Measurements from ENCODE around the gene RAPGEF2. TPM values are rescaled to one million over a fixed set of nuclear protein-coding genes. Genes with fewer than 3 reads are reported as not detected.

The RAPGEF2 gene
- total and polyA plus RNA-seq, 2 donors (not counting 1 experiment from before 2014, with no cell fraction given), result 10.9 to 45.8 TPM

DNA sequence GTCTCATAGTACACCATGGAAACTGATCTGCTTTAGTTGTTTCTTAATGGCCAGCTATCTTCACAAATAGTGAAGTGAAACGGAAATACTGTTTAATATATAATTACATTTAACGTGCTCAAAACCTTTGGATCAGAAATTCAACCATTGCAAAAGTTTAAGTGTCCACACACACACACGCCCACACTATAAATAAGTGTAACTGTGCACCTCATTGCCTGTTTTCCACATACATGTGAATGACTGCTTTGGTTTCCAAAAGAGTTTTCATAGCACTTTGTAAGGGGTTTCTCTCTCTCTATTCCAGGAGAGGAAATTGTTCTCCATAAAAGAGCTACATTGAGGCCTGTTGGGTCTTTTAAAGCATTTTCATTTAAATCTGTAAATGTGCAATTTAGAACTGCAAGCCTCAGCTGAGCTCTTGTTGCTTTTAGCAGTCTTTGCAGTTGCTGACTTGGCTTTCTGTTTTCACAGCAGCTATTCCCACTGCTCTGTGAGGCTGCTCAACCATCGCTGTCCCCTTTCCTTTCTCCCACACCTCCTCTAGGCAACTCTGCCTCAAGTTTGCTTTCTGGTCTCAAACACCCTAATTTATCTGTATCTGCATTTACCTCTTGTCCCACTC, 94.5 kb downstream of the RAPGEF2 start:
- Histone ChIP-seq H3K27ac (ENCODE audit: low read length in 2 of 2) (no peak overlapping the region), H3K27me3 (replicated peaks in 1 of 4; ENCODE audit: control extremely low read depth in 1 of 4, control insufficient read depth in 3 of 4, insufficient read depth in 4 of 4, low read length in 3 of 4) (no peaks in the 10 kb centered on the region), H3K4me1 (ENCODE audit: control insufficient read depth in 2 of 2, insufficient read depth in 2 of 2, low read length in 2 of 2) (no peaks in the 10 kb centered on the region), H3K4me3 (ENCODE audit: control extremely low read depth in 1 of 5, extremely low read depth in 1 of 5, insufficient read depth in 1 of 5, low read depth in 2 of 5, low read length in 4 of 5) (no peak overlapping the region), H2AFZ (ENCODE audit: insufficient read depth, low read depth, low read length, poor library complexity, severe bottlenecking) (no peak overlapping the region), H3K36me3 (replicated peaks in 1 of 2; ENCODE audit: control extremely low read depth in 1 of 2, control insufficient read depth in 1 of 2, extremely low read depth in 1 of 2, insufficient read depth in 2 of 2, low read length in 1 of 2) (no peaks in the 10 kb centered on the region), H3K9me3 (ENCODE audit: control extremely low read depth in 1 of 3, control insufficient read depth in 2 of 3, insufficient read depth in 1 of 3, low read length in 2 of 3) (no peaks in the 10 kb centered on the region), H3K9ac (ENCODE audit: low read length) (no peak overlapping the region), H3K4me2 (replicated peaks; ENCODE audit: low read depth, low read length, poor library complexity, severe bottlenecking) (no peak overlapping the region), H3K79me2 (ENCODE audit: control insufficient read depth, insufficient read depth, low read length) (no peaks in the 10 kb centered on the region), H4K20me1 (ENCODE audit: control insufficient read depth, insufficient read depth, low read length, poor library complexity, severe bottlenecking) (no peaks in the 10 kb centered on the region)
- Mint-ChIP-seq H3K4me3 (no peak overlapping the region), H3K27ac (no peak overlapping the region), H3K27me3 (no peaks in the 10 kb centered on the region), H3K9me3 (ENCODE audit: insufficient read depth) (no peaks in the 10 kb centered on the region), H3K4me1 (peaks cover 8% of the 10 kb centered on the region)
- WGBS (ENCODE audit: insufficient coverage), result 100% methylated on average over 1 of the region's 4 CpGs
- no peak for DNase-seq
- TF ChIP-seq, protein P1, sequence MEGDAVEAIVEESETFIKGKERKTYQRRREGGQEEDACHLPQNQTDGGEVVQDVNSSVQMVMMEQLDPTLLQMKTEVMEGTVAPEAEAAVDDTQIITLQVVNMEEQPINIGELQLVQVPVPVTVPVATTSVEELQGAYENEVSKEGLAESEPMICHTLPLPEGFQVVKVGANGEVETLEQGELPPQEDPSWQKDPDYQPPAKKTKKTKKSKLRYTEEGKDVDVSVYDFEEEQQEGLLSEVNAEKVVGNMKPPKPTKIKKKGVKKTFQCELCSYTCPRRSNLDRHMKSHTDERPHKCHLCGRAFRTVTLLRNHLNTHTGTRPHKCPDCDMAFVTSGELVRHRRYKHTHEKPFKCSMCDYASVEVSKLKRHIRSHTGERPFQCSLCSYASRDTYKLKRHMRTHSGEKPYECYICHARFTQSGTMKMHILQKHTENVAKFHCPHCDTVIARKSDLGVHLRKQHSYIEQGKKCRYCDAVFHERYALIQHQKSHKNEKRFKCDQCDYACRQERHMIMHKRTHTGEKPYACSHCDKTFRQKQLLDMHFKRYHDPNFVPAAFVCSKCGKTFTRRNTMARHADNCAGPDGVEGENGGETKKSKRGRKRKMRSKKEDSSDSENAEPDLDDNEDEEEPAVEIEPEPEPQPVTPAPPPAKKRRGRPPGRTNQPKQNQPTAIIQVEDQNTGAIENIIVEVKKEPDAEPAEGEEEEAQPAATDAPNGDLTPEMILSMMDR (IDR thresholded peaks at IDR 0.05), result no peak
- TF ChIP-seq EZH2 (IDR thresholded peaks at IDR 0.05; ENCODE audit: borderline replicate concordance, insufficient read depth, low read depth, low read length, poor library complexity, severe bottlenecking), result no peak
- CTCF ChIA-PET, result interaction anchor here (0.6 to 1.2 kb wide), 2 partner anchors 20 to 74 kb away, joined by 3 to 5 read pairs; no protein-coding TSS in a partner anchor
- intact Hi-C loops (cut with micrococcal nuclease), result no loop called here
- POLR2A ChIA-PET, result no interaction called here
- no peak for ATAC-seq (ENCODE audit: low read depth)

DNA sequence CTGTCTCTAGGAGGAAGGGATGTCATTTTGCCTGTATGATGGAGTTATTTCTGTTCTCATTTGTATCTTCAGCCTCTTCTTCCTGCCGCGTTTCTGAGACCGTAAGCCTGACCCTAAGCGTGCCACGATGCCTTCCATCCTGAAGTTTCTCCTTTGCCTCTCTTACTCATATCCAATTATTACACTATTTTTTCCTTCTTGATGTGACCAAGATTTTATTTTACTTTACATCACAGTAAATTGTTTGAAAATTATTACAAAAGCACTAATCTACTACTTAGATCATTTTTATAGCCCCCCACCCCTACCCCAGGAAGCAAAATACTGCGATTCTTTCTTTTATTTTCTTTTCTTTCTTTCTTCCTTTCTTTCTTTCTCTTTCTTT, 95.0 kb downstream of the RAPGEF2 start:
- no peak overlapping the region for H3K4me3 ChIP-seq (ENCODE audit: control extremely low read depth in 1 of 5, extremely low read depth in 1 of 5, insufficient read depth in 1 of 5, low read depth in 2 of 5, low read length in 4 of 5)
- WGBS (ENCODE audit: insufficient coverage), result 100% methylated on average over 1 of the region's 6 CpGs
- ATAC-seq (ENCODE audit: low read depth) (no peak), DNase-seq (no peak)
- no peak overlapping the region for H3K27ac Mint-ChIP-seq
- no peak overlapping the region for H3K9ac ChIP-seq (ENCODE audit: low read length)
- intact Hi-C loops (cut with micrococcal nuclease), result no loop called here
- CTCF ChIA-PET, result no interaction called here
- H3K36me3 ChIP-seq (replicated peaks in 1 of 2; ENCODE audit: control extremely low read depth in 1 of 2, control insufficient read depth in 1 of 2, extremely low read depth in 1 of 2, insufficient read depth in 2 of 2, low read length in 1 of 2), result no peaks in the 10 kb centered on the region
- no peak overlapping the region for H3K27ac ChIP-seq (ENCODE audit: low read length in 2 of 2)
- TF ChIP-seq, protein P1 (IDR thresholded peaks at IDR 0.05), result no peak
- TF ChIP-seq EZH2 (IDR thresholded peaks at IDR 0.05; ENCODE audit: borderline replicate concordance, insufficient read depth, low read depth, low read length, poor library complexity, severe bottlenecking), result no peak
- H3K4me2 ChIP-seq (replicated peaks; ENCODE audit: low read depth, low read length, poor library complexity, severe bottlenecking), result no peak overlapping the region
- H4K20me1 ChIP-seq (ENCODE audit: control insufficient read depth, insufficient read depth, low read length, poor library complexity, severe bottlenecking), result no peaks in the 10 kb centered on the region
- peaks cover 10% of the 10 kb centered on the region for H3K4me1 Mint-ChIP-seq
- H3K4me1 ChIP-seq (ENCODE audit: control insufficient read depth in 2 of 2, insufficient read depth in 2 of 2, low read length in 2 of 2), result no peaks in the 10 kb centered on the region
- H3K27me3 ChIP-seq (replicated peaks in 1 of 4; ENCODE audit: control extremely low read depth in 1 of 4, control insufficient read depth in 3 of 4, insufficient read depth in 4 of 4, low read length in 3 of 4), result no peaks in the 10 kb centered on the region
- no peaks in the 10 kb centered on the region for H3K79me2 ChIP-seq (ENCODE audit: control insufficient read depth, insufficient read depth, low read length)
- H3K9me3 ChIP-seq (ENCODE audit: control extremely low read depth in 1 of 3, control insufficient read depth in 2 of 3, insufficient read depth in 1 of 3, low read length in 2 of 3), result no peaks in the 10 kb centered on the region
- H3K4me3 Mint-ChIP-seq, result no peak overlapping the region
- POLR2A ChIA-PET, result no interaction called here
- no peaks in the 10 kb centered on the region for H3K9me3 Mint-ChIP-seq (ENCODE audit: insufficient read depth)
- H2AFZ ChIP-seq (ENCODE audit: insufficient read depth, low read depth, low read length, poor library complexity, severe bottlenecking), result no peak overlapping the region
- H3K27me3 Mint-ChIP-seq, result no peaks in the 10 kb centered on the region

Measured in B cell (primary cell).